ENCODE results near the gene TEP1. TPM values are rescaled to one million over a fixed set of nuclear protein-coding genes. Genes with fewer than 3 reads are reported as not detected.

The TEP1 gene
- total and polyA plus RNA-seq, 2 of the 13 experiments (the other 11 are each of a cell fraction or from before 2014, with no cell fraction given) = 11.0 to 12.8 TPM

DNA sequence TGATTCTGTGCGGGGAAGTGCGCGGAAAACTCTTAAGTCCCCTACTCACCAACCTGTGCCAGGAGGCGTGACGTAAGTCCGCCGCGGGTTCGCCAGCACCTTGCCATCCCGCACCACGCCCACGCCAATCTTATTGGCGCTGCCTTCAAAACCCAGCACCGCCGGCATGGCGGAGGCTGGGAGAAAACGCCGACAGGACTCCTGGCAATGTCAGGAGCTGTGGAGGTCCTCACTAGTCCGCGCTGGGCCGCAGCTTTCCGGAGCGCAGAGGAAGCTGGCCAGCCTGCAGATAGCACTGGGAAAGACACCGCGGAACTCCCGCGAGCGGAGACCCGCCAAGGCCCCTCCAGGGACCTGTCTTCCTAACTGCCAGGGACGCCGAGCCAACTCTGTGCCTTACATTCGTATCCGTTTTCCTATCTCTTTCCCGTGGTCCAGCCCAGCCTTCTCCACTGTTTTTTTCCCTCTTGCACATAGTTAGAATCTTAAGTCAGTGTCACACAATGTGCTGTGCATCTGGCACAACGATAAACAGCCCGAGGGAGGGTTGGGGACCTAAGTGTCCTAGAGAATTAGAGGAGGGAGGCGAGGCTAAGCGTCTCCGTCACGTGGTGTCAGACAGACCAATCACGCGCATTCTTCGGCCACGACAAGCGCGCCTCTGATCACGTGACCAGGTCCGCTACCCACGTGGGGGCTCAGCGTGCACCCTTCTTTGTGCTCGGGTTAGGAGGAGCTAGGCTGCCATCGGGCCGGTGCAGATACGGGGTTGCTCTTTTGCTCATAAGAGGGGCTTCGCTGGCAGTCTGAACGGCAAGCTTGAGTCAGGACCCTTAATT lies 41.4 kb upstream of the TEP1 start, which contains the start of the genes APEX1 and OSGEP (continued):
- TF ChIP-seq, protein P1, sequence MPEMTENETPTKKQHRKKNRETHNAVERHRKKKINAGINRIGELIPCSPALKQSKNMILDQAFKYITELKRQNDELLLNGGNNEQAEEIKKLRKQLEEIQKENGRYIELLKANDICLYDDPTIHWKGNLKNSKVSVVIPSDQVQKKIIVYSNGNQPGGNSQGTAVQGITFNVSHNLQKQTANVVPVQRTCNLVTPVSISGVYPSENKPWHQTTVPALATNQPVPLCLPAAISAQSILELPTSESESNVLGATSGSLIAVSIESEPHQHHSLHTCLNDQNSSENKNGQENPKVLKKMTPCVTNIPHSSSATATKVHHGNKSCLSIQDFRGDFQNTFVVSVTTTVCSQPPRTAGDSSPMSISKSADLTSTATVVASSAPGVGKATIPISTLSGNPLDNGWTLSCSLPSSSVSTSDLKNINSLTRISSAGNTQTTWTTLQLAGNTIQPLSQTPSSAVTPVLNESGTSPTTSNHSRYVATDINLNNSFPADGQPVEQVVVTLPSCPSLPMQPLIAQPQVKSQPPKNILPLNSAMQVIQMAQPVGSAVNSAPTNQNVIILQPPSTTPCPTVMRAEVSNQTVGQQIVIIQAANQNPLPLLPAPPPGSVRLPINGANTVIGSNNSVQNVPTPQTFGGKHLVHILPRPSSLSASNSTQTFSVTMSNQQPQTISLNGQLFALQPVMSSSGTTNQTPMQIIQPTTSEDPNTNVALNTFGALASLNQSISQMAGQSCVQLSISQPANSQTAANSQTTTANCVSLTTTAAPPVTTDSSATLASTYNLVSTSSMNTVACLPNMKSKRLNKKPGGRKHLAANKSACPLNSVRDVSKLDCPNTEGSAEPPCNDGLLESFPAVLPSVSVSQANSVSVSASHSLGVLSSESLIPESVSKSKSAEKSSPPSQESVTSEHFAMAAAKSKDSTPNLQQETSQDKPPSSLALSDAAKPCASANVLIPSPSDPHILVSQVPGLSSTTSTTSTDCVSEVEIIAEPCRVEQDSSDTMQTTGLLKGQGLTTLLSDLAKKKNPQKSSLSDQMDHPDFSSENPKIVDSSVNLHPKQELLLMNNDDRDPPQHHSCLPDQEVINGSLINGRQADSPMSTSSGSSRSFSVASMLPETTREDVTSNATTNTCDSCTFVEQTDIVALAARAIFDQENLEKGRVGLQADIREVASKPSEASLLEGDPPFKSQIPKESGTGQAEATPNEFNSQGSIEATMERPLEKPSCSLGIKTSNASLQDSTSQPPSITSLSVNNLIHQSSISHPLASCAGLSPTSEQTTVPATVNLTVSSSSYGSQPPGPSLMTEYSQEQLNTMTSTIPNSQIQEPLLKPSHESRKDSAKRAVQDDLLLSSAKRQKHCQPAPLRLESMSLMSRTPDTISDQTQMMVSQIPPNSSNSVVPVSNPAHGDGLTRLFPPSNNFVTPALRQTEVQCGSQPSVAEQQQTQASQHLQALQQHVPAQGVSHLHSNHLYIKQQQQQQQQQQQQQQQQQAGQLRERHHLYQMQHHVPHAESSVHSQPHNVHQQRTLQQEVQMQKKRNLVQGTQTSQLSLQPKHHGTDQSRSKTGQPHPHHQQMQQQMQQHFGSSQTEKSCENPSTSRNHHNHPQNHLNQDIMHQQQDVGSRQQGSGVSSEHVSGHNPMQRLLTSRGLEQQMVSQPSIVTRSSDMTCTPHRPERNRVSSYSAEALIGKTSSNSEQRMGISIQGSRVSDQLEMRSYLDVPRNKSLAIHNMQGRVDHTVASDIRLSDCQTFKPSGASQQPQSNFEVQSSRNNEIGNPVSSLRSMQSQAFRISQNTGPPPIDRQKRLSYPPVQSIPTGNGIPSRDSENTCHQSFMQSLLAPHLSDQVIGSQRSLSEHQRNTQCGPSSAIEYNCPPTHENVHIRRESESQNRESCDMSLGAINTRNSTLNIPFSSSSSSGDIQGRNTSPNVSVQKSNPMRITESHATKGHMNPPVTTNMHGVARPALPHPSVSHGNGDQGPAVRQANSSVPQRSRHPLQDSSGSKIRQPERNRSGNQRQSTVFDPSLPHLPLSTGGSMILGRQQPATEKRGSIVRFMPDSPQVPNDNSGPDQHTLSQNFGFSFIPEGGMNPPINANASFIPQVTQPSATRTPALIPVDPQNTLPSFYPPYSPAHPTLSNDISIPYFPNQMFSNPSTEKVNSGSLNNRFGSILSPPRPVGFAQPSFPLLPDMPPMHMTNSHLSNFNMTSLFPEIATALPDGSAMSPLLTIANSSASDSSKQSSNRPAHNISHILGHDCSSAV (CRISPR knock-in tag; IDR thresholded peaks at IDR 0.05; ENCODE audit: borderline replicate concordance) = no peak
- TF ChIP-seq KAT8 (CRISPR knock-in tag; IDR thresholded peaks at IDR 0.05) (peak; percentile 94), FOXC1 (CRISPR knock-in tag; IDR thresholded peaks at IDR 0.05; ENCODE audit: borderline replicate concordance) (peak; percentile 63), CHD2 (IDR thresholded peaks at IDR 0.05; ENCODE audit: low read depth, low read length) (peak; percentile 88), ZNF12 (CRISPR knock-in tag; IDR thresholded peaks at IDR 0.05) (no peak; the same call in 1 of the 2 replicates), FIP1L1 (IDR thresholded peaks at IDR 0.05; ENCODE audit: borderline replicate concordance, insufficient read depth, low read depth, low read length) (no peak), RAD51 (IDR thresholded peaks at IDR 0.05; ENCODE audit: borderline replicate concordance) (peak; percentile 100), ZNF782 (CRISPR knock-in tag; IDR thresholded peaks at IDR 0.05; ENCODE audit: borderline replicate concordance) (peak; percentile 65), ZNF3 (CRISPR knock-in tag; IDR thresholded peaks at IDR 0.05) (no peak), HDAC6 (IDR thresholded peaks at IDR 0.05; ENCODE audit: low read depth, low read length) (peak; percentile 95; the same call in 1 of the 2 replicates), SMYD3 (CRISPR knock-in tag; IDR thresholded peaks at IDR 0.05) (peak; percentile 95), MAFK (conservative IDR thresholded peaks at IDR 0.05 in 1 of 2, IDR thresholded peaks at IDR 0.05 in 1 of 2; ENCODE audit: low read length in 2 of 2) (no peak), GZF1 (CRISPR knock-in tag; IDR thresholded peaks at IDR 0.05) (no peak; the same call in 1 of the 2 replicates)
- TF ChIP-seq, protein P2, sequence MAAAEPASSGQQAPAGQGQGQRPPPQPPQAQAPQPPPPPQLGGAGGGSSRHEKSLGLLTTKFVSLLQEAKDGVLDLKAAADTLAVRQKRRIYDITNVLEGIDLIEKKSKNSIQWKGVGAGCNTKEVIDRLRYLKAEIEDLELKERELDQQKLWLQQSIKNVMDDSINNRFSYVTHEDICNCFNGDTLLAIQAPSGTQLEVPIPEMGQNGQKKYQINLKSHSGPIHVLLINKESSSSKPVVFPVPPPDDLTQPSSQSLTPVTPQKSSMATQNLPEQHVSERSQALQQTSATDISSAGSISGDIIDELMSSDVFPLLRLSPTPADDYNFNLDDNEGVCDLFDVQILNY (CRISPR knock-in tag; conservative IDR thresholded peaks at IDR 0.05) = peak; percentile 50; the same call in 1 of the 2 replicates
- TF ChIP-seq, protein P3, sequence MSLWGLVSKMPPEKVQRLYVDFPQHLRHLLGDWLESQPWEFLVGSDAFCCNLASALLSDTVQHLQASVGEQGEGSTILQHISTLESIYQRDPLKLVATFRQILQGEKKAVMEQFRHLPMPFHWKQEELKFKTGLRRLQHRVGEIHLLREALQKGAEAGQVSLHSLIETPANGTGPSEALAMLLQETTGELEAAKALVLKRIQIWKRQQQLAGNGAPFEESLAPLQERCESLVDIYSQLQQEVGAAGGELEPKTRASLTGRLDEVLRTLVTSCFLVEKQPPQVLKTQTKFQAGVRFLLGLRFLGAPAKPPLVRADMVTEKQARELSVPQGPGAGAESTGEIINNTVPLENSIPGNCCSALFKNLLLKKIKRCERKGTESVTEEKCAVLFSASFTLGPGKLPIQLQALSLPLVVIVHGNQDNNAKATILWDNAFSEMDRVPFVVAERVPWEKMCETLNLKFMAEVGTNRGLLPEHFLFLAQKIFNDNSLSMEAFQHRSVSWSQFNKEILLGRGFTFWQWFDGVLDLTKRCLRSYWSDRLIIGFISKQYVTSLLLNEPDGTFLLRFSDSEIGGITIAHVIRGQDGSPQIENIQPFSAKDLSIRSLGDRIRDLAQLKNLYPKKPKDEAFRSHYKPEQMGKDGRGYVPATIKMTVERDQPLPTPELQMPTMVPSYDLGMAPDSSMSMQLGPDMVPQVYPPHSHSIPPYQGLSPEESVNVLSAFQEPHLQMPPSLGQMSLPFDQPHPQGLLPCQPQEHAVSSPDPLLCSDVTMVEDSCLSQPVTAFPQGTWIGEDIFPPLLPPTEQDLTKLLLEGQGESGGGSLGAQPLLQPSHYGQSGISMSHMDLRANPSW (CRISPR knock-in tag; IDR thresholded peaks at IDR 0.05; ENCODE audit: borderline replicate concordance) = peak; percentile 75; the same call in 1 of the 2 replicates
